Endothelial cell of umbilical vein (primary cell): ENCODE data around the gene TEX101.

Source experiments
- CTCF ChIP-seq, 2 donors: IDR thresholded peaks; 1 replicate in 1 of 2; 2 replicates in 1 of 2; pipeline ENCODE4 v1.5.1; 2011; ENCODE audit warnings: low read length in 2 of 2, mild to moderate bottlenecking in 2 of 2, moderate library complexity in 2 of 2, control low read depth in 1 of 2, inconsistent platforms in 1 of 2, low read depth in 1 of 2; ENCODE audit not compliant: insufficient read depth in 1 of 2; ENCODE audit errors: extremely low read depth in 1 of 2
- GATA2 ChIP-seq: IDR thresholded peaks from 2 replicates; pipeline ENCODE4 v1.7.0; 2011; ENCODE audit warnings: low read depth, mild to moderate bottlenecking, moderate library complexity, mixed read lengths, low read length; ENCODE audit not compliant: insufficient read length, insufficient read depth
- MYC ChIP-seq: IDR thresholded peaks from one replicate; pipeline ENCODE4 v1.6.1; 2011; ENCODE audit warnings: mild to moderate bottlenecking, low read depth, low read length
- POLR2A ChIP-seq: IDR thresholded peaks from 2 replicates; pipeline ENCODE4 v1.6.1; 2012; ENCODE audit warnings: low read depth, mild to moderate bottlenecking, control low read depth, low read length
- POLR2AphosphoS5 ChIP-seq: IDR thresholded peaks from 2 replicates; pipeline ENCODE4 v1.6.1; 2012; ENCODE audit warnings: low read depth, mild to moderate bottlenecking, control low read depth, low read length, moderate library complexity; ENCODE audit not compliant: insufficient read depth

DNA sequence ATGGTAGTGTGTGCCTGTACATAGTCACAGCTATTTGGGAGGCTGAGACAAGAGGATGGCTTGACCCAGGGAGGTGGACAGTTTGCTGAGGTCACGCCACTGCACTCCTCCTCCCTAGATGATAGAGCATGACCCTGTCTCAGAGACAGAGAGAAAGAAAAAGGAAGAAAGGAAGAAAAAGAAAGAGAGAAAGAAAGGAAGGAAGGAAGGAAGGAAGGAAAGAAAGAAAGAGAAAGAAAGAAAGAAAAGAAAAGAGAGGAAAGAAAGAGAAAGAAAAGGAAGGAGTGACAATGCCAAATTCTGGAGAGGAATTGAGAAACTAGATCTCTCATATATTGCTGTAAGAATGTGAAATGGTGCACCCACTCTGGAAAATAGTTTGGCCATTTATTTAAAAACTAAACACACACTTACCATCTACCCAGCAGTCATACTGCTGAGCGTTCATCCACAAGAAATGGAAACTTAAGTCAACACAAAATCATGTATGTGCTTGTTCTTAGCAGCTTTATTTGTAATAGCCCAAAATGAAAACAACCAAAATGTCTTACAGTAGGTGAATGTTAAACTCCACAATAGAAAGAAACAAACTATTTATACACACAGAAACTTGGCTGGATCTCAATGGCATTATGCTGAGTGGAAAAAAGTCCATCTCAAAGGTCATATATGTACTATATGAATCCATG lies 7.5 kb downstream of the TEX101 start:
- TF ChIP-seq CTCF (IDR thresholded peaks at IDR 0.05; ENCODE audit: extremely low read depth in 1 of 2, insufficient read depth in 1 of 2, low read depth in 1 of 2, low read length in 2 of 2) (no peak), POLR2A (no peak), GATA2 (no peak), POLR2AphosphoS5 (no peak), MYC (no peak)
